ENCODE measurements around the gene PDLIM7.

Gene PDLIM7

DNA sequence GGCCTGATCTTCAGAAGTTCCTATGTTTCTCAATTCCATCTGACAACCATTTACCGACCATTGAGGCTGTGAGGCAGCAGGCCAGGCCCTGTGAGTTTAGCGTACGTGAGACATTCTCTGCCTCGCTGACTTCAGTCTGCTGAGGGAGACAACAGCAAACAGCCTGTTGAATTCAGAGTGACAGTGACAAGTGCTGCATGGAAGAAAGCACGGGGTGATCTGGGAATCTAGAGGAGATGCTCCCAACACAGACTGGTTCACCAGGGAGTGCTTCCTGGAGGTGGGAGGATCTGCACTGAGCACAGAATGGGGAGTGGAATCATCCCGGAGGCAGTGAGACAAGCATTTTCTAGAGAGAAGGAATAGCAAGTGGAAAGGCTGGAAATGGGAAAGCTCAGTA lies 29.4 kb upstream of the PDLIM7 start:
- CTCF ChIA-PET = no interaction called here
- POLR2A ChIA-PET = no interaction called here
- TF ChIP-seq NFRKB (IDR thresholded peaks at IDR 0.05) (no peak), HDGF (IDR thresholded peaks at IDR 0.05; ENCODE audit: borderline replicate concordance) (no peak), CTBP1 (IDR thresholded peaks at IDR 0.05; ENCODE audit: borderline replicate concordance) (no peak), ARNT (IDR thresholded peaks at IDR 0.05) (no peak), SUZ12 (IDR thresholded peaks at IDR 0.05) (no peak), BHLHE40 (IDR thresholded peaks at IDR 0.05; ENCODE audit: borderline replicate concordance) (no peak), ZNF384 (IDR thresholded peaks at IDR 0.05) (no peak), FOXA1 (IDR thresholded peaks at IDR 0.05) (no peak), ELF4 (IDR thresholded peaks at IDR 0.05) (no peak), LEF1 (IDR thresholded peaks at IDR 0.05; ENCODE audit: borderline replicate concordance) (no peak), L3MBTL2 (conservative IDR thresholded peaks at IDR 0.05) (no peak), TARDBP (IDR thresholded peaks at IDR 0.05) (no peak), FOXM1 (IDR thresholded peaks at IDR 0.05; ENCODE audit: borderline replicate concordance) (no peak), SP1 (IDR thresholded peaks at IDR 0.05) (no peak), FOXK2 (IDR thresholded peaks at IDR 0.05) (no peak)
- TF ChIP-seq, protein P1, sequence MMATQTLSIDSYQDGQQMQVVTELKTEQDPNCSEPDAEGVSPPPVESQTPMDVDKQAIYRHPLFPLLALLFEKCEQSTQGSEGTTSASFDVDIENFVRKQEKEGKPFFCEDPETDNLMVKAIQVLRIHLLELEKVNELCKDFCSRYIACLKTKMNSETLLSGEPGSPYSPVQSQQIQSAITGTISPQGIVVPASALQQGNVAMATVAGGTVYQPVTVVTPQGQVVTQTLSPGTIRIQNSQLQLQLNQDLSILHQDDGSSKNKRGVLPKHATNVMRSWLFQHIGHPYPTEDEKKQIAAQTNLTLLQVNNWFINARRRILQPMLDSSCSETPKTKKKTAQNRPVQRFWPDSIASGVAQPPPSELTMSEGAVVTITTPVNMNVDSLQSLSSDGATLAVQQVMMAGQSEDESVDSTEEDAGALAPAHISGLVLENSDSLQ (IDR thresholded peaks at IDR 0.05) = no peak
- DNase-seq (ENCODE audit: extremely low spot score) = no peak

DNA sequence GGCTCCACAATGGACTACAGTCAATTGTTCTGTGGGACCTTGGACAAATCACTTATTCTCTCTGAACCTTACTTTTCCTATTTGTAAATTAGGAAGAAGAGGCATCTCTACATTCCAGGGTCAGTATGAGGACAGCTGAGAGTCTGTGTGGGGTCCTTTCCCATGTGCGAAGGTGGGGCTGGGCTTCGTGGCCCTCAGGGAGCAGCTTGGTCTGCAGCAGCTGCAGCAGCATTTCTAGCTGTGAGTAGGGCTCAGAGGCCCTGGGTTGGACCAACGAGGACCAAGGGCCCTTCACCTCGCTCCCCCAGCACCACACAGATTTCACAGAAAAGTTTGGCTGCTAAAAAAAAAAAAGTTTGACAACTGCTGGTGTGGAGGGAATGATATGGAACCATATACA lies 28.8 kb upstream of the PDLIM7 start:
- POLR2A ChIA-PET = no interaction called here
- no peak for DNase-seq (ENCODE audit: extremely low spot score)
- CTCF ChIA-PET = no interaction called here
- TF ChIP-seq NFRKB (IDR thresholded peaks at IDR 0.05) (no peak), ARNT (IDR thresholded peaks at IDR 0.05) (no peak), ZNF384 (IDR thresholded peaks at IDR 0.05) (no peak), LEF1 (IDR thresholded peaks at IDR 0.05; ENCODE audit: borderline replicate concordance) (no peak), SP1 (IDR thresholded peaks at IDR 0.05) (no peak)

DNA sequence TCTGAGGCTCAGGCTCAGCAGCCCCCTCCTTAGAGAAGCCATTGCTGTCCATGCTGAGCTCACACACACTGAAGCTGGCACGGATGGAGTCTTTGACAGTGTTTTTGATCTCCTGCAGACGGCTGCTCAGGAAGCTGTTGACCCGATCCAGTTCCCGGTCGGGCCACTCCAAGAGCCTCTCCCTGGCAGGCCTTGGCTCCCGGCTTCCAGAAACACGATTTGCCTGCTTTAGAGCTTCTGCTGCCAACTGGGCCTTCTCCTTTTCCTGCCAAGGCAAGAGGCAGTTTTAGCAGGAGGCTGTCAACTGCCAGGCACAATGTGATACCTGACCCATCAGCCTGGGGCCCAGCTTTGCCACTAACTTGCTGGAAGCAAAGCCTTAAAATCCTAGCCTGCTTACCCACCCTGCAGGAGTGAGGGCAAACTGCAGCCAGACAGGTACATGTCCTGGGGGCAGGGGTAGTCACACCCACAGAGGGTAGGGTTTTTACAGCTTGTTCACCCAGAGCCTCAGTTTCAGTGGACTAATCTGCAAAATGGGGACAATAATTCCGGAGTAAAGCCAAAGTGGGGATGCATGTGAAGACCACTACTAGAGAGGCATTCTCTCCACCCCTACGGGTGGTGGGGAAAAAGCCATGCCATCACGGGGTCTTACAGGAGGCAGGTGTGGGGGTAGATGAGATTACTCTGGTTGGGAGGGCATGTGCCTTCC lies 27.7 kb upstream of the PDLIM7 start:
- no peak for DNase-seq (ENCODE audit: extremely low spot score)
- TF ChIP-seq ELF4 (IDR thresholded peaks at IDR 0.05) (no peak), NFRKB (IDR thresholded peaks at IDR 0.05) (no peak), ZNF384 (IDR thresholded peaks at IDR 0.05) (no peak), BHLHE40 (IDR thresholded peaks at IDR 0.05; ENCODE audit: borderline replicate concordance) (no peak), SUZ12 (IDR thresholded peaks at IDR 0.05) (no peak), FOXM1 (IDR thresholded peaks at IDR 0.05; ENCODE audit: borderline replicate concordance) (no peak), L3MBTL2 (conservative IDR thresholded peaks at IDR 0.05) (no peak), HDGF (IDR thresholded peaks at IDR 0.05; ENCODE audit: borderline replicate concordance) (no peak), FOXK2 (IDR thresholded peaks at IDR 0.05) (no peak), CTBP1 (IDR thresholded peaks at IDR 0.05; ENCODE audit: borderline replicate concordance) (no peak), SP1 (IDR thresholded peaks at IDR 0.05) (no peak), TARDBP (IDR thresholded peaks at IDR 0.05) (no peak)
- TF ChIP-seq, protein P1 (IDR thresholded peaks at IDR 0.05) = no peak
- ChIA-PET POLR2A (interaction anchor here (0.9 kb wide), 1 partner anchor 9 kb away, joined by 3 read pairs; no protein-coding TSS in a partner anchor), CTCF (interaction anchor here (0.9 kb wide), 1 partner anchor 82 kb away, joined by 3 read pairs; no protein-coding TSS in a partner anchor)

DNA sequence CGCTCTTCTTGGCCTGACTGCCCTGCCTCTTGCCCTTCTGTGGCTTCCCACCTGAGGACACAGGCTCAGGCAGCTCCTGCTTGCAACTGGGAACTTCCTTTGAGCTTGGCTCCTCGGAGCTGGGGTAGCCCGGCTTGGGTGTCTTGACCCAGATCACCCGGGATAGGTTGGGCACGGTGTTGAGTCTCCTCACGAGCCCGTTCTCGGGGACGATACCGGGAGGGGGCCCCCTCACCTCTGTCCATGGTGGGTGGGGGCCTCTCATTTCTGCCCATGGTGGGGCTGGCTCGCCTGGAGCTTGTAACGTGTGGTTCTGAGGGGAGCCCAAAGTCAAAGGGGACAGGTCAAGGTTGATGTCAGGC lies 27.1 kb upstream of the PDLIM7 start:
- DNase-seq (ENCODE audit: extremely low spot score) = no peak
- ChIA-PET POLR2A (interaction anchor here (0.9 kb wide), 1 partner anchor 9 kb away, joined by 3 read pairs; no protein-coding TSS in a partner anchor), CTCF (interaction anchor here (0.9 kb wide), 1 partner anchor 83 kb away, joined by 3 read pairs; no protein-coding TSS in a partner anchor)
- TF ChIP-seq TARDBP (IDR thresholded peaks at IDR 0.05) (no peak), FOXA1 (IDR thresholded peaks at IDR 0.05) (no peak), ARNT (IDR thresholded peaks at IDR 0.05) (no peak), FOXM1 (IDR thresholded peaks at IDR 0.05; ENCODE audit: borderline replicate concordance) (no peak), L3MBTL2 (conservative IDR thresholded peaks at IDR 0.05) (no peak), ZNF384 (IDR thresholded peaks at IDR 0.05) (no peak), LEF1 (IDR thresholded peaks at IDR 0.05; ENCODE audit: borderline replicate concordance) (no peak), SUZ12 (IDR thresholded peaks at IDR 0.05) (no peak)

DNA sequence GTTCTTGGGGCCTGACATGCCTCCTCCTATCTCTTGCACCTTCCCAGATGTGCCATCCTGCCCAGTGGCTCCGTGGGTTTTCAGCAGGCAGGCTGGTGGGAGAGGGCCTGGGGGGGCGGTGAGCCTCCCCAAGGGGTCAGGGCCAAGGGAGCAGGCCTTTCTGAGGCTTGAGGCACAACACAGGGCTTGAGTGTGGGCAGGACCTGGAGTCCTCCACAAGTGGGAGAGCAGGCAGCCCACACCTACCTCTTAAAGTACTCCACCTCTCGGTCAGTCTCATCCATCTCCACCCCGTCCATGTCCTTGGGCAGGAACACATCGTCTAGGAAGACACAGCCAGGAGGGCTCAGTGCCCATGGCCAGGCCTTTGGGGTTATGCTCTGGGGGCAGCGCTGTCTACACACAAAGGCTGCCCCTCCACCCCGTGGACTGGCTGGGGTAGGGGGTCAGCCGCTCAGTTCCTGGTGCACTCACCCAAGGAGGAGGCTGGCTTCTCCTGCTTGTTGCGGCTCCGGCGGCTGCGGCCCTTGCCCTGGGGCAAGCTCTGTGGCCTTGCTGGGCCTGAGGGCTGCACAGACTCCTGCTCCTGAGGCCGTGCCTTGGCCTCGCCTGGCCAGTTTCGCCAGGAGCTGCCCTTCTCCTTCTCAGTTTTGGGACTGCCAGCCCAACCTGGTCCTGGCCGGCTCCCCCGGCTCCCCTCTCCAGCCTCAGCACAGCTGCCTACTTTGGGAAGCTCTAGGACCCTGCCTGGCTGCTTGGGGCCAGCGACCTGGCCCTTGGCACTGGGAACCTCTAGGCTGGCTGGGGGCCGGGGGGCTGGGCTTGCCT lies 26.5 kb upstream of the PDLIM7 start:
- TF ChIP-seq ZNF384 (IDR thresholded peaks at IDR 0.05) (no peak), L3MBTL2 (conservative IDR thresholded peaks at IDR 0.05) (no peak), ARNT (IDR thresholded peaks at IDR 0.05) (no peak), BHLHE40 (IDR thresholded peaks at IDR 0.05; ENCODE audit: borderline replicate concordance) (no peak), LEF1 (IDR thresholded peaks at IDR 0.05; ENCODE audit: borderline replicate concordance) (no peak), FOXK2 (IDR thresholded peaks at IDR 0.05) (no peak), TARDBP (IDR thresholded peaks at IDR 0.05) (no peak), FOXA1 (IDR thresholded peaks at IDR 0.05) (no peak), SP1 (IDR thresholded peaks at IDR 0.05) (no peak)
- TF ChIP-seq, protein P1 (IDR thresholded peaks at IDR 0.05) = no peak
- no peak for DNase-seq (ENCODE audit: extremely low spot score)
- POLR2A ChIA-PET = no interaction called here
- CTCF ChIA-PET = interaction anchor here (0.6 kb wide), 1 partner anchor 11 kb away, joined by 3 read pairs; no protein-coding TSS in a partner anchor

Measured in HEK293T (cell line).